ENCODE results near the gene TTLL1.
"Not testable (repeated sequence)": the region's sequence is repeated elsewhere in the genome, so short reads cannot be mapped to it uniquely, and the experiment has no call there.

TTLL1 gene

DNA sequence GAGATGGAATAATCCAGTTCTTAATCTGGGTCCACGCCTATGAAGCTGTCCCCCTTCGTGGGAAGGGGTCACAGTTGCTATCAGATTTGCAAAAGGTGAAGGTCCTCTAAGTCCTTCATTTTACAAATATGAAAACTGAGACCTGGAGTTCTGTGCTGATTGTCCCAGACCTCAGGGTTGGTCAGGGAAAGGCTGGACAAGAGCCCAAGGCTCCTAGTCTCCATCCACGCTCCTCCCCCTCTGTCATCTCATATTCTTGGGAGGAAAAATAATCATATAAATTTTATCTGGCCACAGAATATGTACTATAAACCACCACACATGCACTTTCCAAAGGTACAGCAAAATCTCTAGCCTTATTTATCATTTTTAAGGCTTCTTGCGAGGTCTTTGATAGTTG, 79.7 kb downstream of the TTLL1 start:
- DNase-seq, result no peak

DNA sequence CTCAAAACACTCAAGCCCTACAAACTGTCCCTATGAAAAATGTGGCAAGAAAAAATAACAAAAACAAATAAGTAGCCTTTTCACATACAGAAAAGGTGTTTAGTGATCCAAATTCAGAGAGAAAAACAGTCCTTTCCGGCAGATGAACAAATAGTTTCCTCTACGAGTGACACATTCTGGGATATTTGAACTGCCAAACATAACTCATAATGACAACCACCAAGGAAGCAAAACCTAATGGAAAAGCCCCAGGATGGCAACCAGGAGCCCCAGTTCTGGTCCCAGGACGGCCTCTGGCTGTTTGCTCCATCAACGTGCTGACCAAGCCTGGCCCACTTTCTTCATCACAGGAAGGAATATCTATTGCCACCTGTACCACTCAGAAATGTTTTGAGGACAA, 80.3 kb downstream of the TTLL1 start:
- no peak for DNase-seq

DNA sequence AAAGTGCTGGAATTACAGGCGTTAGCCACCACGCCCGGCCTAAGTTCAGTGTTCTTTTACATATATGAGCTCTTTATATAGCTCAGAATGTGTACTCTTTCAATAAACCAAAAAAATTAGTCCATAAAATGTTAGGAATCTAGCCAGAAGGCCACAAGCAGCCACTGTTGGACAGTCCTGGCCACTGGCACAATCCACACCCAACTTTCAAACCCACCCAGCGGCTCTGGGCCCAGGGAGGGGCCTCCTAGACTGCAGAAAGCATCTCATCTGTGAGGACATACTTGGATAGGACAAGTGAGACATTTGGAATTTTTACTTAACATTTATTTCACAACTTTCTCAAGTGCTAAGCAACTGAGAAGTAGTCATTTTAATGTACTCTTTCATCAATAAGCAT, 80.7 kb downstream of the TTLL1 start:
- no peak for DNase-seq

DNA sequence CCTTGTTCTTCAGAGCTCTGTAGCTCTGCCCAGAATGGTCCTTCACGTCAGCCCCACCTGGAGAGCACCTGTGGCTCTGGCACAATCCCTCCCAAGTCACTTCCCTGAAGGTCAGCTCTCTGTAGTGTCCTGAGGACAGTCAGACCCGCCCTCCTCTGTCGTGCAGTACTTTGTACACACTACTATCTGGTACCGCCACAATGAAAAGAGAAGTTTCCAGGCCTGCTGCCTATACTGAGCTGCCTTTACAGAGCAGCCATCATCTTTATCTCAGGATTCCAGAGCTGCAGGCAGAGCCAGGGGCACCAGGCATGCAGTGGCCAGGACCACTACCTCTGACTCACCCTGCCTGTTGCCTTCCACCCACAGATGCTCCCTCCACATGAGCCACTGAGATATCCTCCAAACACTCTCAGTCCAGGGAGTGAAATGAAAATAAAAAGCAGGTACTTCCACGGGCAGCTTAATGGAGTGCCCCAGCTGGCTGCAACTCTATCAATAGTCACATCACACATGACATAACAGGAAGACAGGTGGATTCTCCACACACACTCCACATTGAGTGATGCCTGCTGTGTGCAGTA, 81.6 kb downstream of the TTLL1 start:
- DNase-seq, result no peak

DNA sequence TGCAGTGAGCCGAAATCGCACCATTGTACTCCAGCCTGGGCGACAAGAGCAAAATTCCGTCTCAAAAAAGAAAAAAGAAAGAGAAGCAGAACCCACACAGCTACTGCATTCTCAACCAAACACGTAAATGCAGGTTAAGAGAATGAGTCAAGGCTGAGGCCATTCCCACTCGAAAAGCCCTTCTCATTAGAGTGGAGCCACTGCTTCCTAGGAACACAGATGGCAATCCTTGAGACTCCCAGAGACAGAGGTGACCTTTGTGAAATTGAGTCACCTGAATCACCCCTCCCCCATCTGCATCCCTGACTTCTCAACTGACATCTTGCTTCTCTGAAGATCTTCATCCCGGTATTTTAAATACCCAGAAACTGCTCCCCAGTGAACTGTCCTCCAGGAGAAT, 82.4 kb downstream of the TTLL1 start:
- no peak for DNase-seq

DNA sequence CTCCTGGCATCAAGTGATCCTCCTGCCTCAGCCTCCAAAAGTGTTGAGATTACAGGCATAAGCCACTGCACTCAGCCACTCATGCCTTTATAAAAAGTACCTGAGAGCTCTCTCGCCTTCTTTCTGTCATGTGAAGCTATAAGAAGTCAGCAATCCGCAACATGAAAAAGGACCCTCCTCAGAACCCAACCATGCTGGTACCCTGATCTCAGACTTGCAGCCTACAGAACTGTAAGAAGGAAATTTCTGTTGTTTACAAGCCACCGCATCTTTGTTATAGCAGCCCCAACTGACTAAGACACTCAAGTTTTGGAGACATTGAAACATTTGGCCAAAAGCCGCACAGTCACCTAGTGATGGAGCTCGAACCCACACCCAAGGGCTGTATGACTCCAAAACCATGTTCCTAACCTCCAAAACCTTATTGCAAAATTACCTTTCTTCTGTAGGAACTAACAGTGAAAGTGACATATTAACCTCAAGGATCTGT, 83.1 kb downstream of the TTLL1 start:
- DNase-seq, result no peak

DNA sequence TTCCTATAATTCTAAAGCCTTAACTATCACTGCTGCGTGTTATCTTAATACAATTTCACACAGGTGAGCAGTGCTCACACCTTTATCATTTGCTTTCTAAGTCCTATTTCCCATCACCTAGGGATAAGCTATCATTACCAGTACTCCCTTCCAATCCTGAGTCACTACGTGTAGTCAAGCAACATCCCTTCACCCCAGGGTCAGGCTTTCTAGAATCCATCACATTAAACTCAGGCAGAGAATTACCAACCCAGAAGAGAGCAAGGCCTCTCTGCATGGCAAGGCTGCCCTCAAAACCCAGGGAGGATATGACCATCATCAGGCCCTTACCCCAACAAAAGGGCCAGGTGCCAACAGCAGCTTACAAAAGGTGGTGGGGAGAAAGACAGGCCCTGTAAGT, 84.1 kb downstream of the TTLL1 start:
- DNase-seq, result no peak

DNA sequence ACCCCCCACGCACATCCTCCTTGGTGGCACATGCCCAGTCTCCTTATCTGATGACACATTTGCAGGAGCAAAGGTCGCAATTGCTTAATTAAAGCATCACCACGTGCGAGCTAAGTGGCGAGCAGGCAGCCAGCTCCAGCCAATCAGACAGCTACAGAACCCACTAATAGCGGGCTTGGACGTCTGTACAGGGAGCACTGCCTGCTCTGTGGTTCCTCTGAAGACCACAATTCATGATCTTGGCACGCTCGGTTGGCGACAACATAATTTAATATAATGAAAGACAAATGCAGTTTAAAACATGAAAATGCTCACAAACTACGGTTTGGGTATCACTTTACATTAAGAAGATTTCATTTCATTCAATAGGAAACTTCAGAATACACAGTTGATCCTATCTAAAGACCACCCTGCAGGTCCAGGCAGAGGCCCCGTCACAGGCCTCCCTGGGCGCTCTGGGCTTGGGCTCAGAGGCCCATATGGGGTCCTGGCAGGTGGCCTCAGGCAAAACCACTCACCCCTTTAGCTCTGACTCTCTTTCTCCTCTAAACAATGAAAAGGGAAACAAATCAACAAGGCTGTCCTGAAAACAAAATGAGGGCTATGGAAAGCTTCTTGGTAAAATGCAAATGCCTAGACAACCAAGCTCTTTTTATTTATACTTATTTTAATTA, 84.7 kb downstream of the TTLL1 start:
- DNase-seq, result no peak

DNA sequence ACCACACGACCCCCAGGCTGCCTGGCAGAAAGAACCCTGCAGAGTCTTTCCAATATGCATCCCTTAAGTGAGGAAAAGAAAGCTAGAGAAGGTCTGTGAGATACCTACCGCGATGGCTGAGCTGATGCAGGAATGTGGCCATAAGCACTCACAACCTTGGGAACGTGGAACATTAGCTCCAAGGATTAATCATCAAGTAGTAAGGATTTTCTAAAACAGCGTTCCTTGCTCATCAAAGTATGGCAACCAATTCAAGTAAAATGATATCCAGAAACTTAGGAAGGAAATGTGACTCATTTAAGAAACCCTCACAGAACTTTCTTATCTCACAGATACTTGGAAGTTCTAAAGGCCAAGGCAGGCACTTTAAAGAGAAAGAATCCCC, 87.0 kb downstream of the TTLL1 start:
- DNase-seq, result no peak

DNA sequence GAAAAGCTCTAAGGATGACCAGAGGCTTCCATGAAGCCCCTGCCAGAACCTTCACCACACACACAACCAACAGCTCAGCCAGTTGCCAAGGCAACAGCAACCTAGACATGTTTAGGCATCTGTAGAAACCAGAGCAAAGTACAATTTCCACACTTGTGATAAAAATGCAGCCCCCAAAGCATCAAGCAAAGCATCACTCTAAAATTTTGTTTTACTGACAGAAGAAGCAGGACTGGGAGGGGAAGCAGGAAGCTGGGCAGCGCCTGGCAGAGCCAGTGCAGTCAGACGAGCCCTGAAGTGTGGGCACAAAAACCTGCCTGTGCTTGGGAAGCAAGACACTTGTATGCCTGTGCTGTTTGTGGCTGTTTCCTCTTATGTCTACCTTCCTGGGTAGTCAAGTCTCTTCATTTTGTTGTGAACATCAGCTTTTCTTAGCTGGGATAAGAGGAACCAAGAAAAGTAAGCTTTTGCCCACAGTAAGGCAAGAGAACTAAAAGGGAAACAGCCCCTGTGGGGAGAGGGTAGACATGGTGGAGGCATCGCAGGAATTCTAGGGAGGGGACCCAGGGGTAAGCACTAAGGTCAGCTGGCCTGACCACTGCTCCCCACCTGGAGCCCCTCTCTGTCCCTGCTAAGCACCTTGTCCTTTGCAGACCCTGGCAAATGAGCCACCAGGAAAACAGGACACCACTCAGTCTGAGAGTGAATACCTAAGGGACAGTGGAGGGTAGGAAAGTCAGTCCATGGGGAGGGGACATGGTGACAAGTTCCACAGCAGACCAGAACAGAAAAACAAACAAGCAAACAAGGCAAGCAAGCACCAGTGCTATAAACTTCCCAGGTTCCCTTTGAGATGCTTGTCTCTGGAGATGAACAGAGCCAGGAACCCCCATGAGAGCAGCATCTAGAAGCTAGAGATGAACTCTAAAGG, 87.7 kb downstream of the TTLL1 start:
- no peak for DNase-seq

DNA sequence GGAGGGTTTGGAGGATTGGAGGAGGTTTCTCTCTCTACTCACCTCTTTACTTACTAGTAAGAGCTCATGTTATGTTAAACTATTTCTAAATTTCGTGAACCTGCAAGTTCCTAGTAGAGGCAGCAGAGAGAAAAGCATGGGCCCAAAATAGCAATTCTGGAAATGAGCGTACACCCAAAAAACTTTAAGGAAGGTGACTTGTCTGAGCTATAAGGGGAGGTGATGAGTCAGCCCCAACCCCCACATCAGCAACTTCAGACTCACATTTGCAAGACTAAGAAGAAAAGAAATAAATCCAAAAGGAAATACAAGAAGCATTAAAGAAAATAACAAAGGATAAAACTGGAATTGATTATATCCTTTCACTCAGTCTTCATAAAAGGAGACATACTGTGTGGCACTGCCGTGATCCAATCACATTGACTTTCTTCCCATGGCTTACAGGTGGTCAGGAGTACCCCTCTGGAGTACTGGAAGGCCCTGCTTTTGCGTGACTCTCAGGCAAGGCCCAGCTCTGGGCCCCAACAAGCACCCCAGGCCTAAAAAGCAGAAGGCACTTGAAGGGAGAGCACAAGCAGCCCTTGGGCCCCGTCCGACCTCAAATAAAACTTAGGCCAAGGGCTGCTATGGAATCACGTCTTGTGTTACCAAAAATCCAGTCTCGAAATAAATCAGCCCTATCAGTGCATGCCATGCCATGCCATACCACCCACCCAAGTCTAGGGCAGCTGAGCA, 88.6 kb downstream of the TTLL1 start:
- peak; percentile 51 for DNase-seq

DNA sequence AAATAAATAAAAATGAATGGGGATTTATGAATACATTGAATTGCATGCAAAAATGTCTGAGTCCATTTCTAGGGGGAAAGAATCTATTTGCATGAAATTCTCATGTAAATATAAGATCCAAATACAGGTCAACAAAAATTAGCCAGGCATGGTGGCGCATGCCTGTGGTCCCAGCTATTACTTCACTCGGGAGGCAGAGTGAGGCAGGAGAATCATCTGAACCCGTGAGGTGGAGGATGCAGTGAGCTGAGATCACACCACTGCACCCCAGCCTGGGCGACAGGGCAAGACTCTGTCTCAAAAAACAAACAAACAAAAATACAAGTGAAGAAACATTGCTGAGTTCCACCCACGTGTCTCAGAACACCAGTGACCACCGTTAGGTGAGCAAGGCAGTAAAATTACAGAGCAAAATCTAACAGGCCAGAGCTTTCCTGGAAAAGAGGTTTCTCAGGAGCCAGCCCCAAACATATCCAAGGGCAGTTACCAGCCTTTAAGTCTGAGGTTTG, 91.6 kb downstream of the TTLL1 start:
- DNase-seq, result no peak

DNA sequence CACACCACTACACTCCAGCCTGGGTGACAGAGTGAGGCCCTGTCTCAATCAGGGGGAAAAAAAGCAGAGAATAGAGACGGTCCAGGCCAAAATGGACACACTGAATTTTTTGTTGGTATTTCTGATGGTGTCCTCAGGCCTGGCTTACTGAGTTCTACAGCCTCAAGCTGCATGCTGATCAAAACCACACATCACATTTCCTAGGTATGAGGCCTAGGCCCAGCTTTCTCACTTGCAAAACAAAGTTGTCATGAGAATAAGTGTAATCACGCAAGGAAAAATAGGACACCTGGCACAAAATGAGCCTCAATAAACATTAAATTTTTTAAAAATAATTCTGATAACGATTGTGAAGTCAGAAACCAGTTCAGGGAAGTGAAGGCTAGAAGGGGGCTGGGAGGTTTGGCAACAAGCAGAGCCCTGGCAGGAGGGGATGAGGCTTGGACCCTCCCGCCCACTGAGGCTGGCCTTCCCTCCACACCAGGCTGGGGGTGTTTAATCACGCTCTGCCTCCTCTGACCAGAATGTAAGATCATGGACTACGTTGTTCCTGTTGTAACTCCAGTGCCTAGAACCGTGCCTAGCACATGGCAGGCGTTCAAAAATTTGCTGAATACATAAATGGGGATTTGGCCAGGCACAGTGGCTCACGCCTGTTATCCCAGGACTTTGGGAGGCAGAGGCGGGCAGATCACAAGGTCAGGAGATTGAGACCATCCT, 92.4 kb downstream of the TTLL1 start:
- DNase-seq, result no peak

DNA sequence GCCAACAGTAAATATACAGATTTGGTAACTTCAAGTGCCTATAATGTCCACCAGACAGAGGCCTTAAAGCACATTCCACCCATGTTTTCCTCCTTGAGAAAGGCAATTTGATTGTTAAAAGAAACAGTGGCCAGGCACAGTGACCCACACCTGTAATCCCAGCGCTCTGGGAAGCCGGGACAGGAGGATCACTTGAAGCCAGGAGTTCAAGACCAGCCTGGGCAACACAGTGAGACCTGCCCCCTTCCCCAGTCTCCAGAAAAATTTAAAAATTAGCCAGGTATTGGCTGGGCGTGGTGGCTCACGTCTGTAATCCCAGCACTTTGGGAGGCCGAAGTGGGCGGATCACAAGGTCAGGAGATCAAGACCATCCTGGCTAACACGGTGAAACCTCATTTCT, 93.5 kb downstream of the TTLL1 start:
- DNase-seq, result not testable (repeated sequence)

DNA sequence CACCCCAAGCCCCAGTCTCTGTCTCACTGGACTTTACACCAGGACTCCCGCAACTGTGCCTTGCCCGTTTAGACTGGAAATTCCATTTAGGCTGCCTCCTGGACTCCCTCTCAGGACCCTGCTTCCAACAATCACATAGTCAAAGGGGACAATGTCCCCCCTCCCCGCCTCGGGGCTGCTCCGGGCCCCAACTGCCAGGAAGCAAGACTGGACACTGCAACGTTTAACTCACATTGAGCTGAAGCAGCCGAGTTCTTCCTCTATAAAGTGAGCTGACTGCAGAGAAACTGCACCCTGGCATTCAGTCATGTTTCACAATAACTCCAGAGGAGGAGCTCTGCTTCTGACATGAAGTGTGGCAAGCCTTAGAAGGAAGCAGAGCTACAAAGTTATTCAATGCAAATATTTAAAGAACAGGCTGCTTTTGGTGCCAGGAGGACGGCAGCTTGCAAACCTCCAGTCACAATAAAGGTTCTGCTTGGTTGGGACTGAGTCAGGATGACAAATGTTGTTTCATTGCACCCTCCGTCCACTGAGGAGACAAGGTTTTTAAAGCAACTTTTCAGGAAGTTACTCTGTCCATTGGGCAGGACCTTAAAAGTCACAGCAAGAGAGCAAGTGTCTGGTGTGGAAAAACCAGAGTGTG, 94.2 kb downstream of the TTLL1 start:
- no peak for DNase-seq

DNA sequence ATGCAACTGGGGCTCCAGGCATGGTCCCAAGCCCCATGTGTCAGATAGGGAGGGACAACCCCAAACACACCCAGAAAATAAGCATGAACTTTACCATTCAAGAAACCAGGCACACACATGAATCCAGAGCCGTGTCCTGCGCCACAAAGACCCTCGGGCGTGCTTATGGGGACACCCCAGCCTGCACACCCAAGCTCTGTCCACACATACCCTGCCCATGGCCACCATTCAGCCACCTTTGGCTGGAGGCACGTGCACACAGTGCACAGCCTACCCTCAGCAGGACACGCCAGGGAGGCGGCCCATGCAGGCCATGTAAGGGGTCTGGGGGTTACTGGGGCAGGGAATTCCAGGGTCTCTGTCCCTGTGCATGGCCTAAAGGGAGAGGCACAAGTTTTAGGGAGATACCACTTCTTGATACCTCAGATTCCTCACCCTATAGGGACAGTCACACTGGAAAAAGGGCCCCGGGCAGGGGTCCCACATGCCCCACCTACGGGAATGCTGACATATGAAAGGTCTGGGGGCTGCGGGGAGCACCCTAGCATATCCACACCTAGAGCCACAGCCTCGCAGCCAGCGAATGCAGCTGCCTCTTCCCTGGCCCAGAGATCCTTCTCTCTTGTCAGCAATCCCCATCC, 94.8 kb downstream of the TTLL1 start:
- DNase-seq, result no peak

DNA sequence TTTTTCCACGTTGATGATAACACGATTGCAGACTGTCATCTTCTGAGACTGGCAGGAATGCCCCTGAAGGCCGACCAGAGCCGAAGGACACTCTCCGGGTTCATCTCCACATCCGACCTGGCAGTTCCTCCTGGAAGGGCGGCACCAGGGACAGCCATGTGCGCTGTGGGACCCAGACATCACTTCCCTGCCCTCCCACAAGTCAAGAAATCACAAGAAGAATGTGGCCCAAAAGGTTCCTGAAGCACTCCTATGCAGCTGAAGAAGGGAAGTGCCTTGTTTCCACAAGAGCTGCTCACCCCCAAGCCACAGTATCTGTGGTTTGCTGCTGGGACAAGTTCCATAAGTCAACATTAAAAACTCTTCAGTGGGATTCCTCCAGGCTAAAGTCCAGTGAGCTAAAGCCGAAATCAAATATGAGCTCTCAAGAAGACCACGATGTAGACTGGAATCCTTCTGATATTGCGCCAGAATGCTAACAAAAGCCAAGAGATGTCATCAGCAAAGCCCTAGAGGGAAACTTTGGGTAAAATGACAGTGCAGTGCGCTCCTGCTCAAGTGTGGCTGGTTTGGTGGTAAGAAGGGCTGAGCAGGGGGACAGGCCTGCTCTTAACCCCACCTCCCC, 95.4 kb downstream of the TTLL1 start:
- DNase-seq, result no peak

DNA sequence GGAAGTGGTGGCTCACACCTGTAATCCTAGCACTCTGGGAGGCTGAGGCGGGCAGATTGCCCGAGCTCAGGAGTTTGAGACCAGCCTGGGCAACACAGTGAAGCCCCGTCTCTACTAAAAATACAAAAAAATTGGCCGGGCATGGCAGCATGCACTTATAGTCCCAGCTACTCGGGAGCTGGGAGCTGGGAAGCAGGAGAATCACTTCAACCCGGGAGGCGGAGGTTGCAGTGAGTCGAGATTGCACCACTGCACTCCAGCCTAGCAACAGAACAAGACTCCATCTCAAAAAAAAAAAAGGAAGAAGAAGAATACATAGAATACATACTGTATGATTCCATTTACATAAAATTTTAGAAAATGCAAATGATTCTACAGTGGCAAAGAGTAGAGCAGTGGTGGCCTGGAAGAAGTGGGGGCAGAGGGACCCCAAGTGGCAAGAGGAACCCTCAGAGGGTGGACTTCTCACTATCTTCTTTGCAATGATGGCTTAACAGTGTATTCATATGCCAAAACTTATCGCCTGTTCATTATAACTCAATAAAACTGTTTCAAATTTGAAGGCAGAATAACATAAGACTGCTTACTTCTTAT, 96.2 kb downstream of the TTLL1 start:
- no peak for DNase-seq

DNA sequence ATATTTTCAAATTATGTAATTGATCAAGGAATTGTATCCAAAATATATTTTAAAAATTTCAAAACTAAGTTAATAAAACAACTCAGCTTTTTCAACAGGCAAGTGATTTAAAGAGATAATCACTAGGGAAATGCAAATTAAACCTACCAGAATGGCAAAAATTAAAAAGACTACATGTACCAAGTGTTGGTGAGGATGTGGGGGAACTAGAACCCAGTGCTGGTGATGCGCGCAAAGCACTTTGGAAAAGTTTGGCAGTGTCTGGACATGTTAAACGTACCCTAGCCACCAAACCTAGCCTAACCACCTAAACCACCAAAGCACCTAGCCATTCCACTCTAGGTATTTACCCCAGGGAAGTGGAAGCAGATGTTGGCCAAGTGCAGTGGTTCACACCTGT, 97.1 kb downstream of the TTLL1 start:
- no peak for DNase-seq

DNA sequence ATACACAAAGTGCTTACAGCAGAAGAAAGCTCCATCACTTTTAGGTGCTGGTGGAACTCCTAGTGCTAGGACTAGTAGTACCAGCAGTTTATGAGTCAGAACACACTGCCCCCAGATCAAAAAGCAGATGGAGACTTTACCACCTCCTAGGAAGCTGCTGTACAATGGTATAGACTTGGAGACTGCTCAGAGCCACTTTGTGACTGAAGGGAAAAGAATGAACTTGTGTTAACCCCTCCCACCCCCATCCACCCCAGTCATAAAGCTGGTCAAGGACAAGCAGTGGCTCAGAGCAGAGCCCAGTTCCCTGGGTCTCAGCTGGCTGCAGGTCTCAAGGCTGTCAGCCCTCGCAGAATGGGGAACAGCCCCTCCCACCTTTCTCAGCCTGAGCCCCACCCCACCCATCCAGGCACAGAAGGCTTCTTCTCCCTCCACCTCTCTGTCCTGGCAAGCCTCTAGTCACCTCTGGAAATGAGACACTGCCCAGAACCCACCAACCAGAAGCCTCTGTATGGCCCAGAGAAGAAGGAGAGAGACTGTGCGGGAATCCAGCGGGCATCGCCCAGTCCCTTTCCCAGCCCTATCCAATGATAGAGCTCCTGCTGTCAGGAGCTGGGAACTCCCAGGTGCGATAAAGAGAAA, 98.1 kb downstream of the TTLL1 start:
- no peak for DNase-seq
